WTC11 (cell line): ENCODE results near the gene FHOD1. TPM values are rescaled to one million over a fixed set of nuclear protein-coding genes. Genes with fewer than 3 reads are reported as not detected.
A peak's percentile ranks its signal among the peaks of the same experiment; 100 is the strongest.

Experiments used
- ATAC-seq: fragments of 200-7000 bp; cut with Tn5 transposase; 2 replicates; pipeline ENCODE4 v1.10.0; 2021; ENCODE audit warnings: mild to moderate bottlenecking, moderate library complexity
- CTCF ChIA-PET: fragments of 300-600 bp; sonication (Branson Sonifier 250); formaldehyde crosslinking; loops from one replicate; lab custom pipeline; 2021; ENCODE audit warnings: antibody characterized with exemption; lab: Charles Lee
- POLR2A ChIA-PET: fragments of 350-600 bp; sonication (Branson Sonifier 250); formaldehyde crosslinking; loops from one replicate; lab custom pipeline; 2021; ENCODE audit warnings: antibody characterized with exemption; lab: Charles Lee
- DNase-seq: peaks from one replicate; pipeline ENCODE4 v3.0.0; 2021; ENCODE audit warnings: low spot score
- H3K27ac Mint-ChIP-seq: 2 replicates; pipeline ENCODE4 v1.8.0; 2021; ENCODE audit warnings: mixed read lengths
- H3K27me3 Mint-ChIP-seq: 2 replicates; pipeline ENCODE4 v1.8.0; 2021; ENCODE audit warnings: low read depth, mild to moderate bottlenecking, moderate library complexity, mixed read lengths
- H3K36me3 Mint-ChIP-seq: 2 replicates; pipeline ENCODE4 v1.8.0; 2021; ENCODE audit warnings: mixed read lengths
- H3K4me1 Mint-ChIP-seq: 2 replicates; pipeline ENCODE4 v1.8.0; 2022; ENCODE audit warnings: mixed read lengths
- H3K4me3 Mint-ChIP-seq: 2 replicates; pipeline ENCODE4 v1.8.0; 2021; ENCODE audit warnings: mild to moderate bottlenecking, moderate library complexity, mixed read lengths
- H3K9me3 Mint-ChIP-seq: 2 replicates; pipeline ENCODE4 v1.8.0; 2021; ENCODE audit warnings: mixed read lengths
- ATF6 ChIP-seq: sonication (generic); formaldehyde crosslinking; IDR thresholded peaks from 2 replicates; pipeline ENCODE4 v1.8.1; 2023; ENCODE audit warnings: mild to moderate bottlenecking, missing genetic modification reagents
- CBFB ChIP-seq: sonication (generic); formaldehyde crosslinking; IDR thresholded peaks from 2 replicates; pipeline ENCODE4 v1.8.1; 2022; ENCODE audit warnings: mild to moderate bottlenecking, low read depth, missing genetic modification reagents
- CTCF ChIP-seq: fragments of 200-600 bp; IDR thresholded peaks from 2 replicates; pipeline ENCODE4 v1.8.0; 2022; ENCODE audit warnings: antibody characterized with exemption
- E2F1 ChIP-seq: sonication (generic); formaldehyde crosslinking; IDR thresholded peaks from 2 replicates; pipeline ENCODE4 v1.8.0; 2022; ENCODE audit warnings: mild to moderate bottlenecking, missing genetic modification reagents
- GABPB1 ChIP-seq: sonication (generic); formaldehyde crosslinking; IDR thresholded peaks from 2 replicates; pipeline ENCODE4 v1.8.1; 2023; ENCODE audit warnings: mild to moderate bottlenecking, missing genetic modification reagents
- JUN ChIP-seq: sonication (generic); formaldehyde crosslinking; IDR thresholded peaks from 2 replicates; pipeline ENCODE4 v1.8.0; 2023; ENCODE audit warnings: mild to moderate bottlenecking, missing genetic modification reagents
- NR2C2 ChIP-seq: sonication (generic); formaldehyde crosslinking; IDR thresholded peaks from 2 replicates; pipeline ENCODE4 v1.8.0; 2022; ENCODE audit warnings: mild to moderate bottlenecking, missing genetic modification reagents
- ZNF121 ChIP-seq: sonication (generic); formaldehyde crosslinking; IDR thresholded peaks from 2 replicates; pipeline ENCODE4 v1.8.0; 2023; ENCODE audit warnings: missing genetic modification reagents
- ZNF317 ChIP-seq: sonication (generic); formaldehyde crosslinking; IDR thresholded peaks from 2 replicates; pipeline ENCODE4 v1.8.1; 2023; ENCODE audit warnings: low read depth, mild to moderate bottlenecking, moderate library complexity, missing genetic modification reagents, borderline replicate concordance
- microRNA-seq: library from miRNA; unstranded; fragments of <30 nt; microRNA quantifications from one replicate; pipeline ENCODE4 v1.2.0, GENCODE V29; 2022; ENCODE audit warnings: borderline number of aligned reads
- total RNA-seq: library from RNA; stranded (reverse); gene quantifications from 3 replicates; pipeline ENCODE4 v1.2.3, GENCODE V29; 2021
- TF ChIP-seq, protein P1 (sequence below): sonication (generic); formaldehyde crosslinking; IDR thresholded peaks from 2 replicates; pipeline ENCODE4 v1.8.1; 2022; ENCODE audit warnings: low read depth, missing genetic modification reagents, borderline replicate concordance
- TF ChIP-seq, protein P2 (sequence below): sonication (generic); formaldehyde crosslinking; IDR thresholded peaks from 2 replicates; pipeline ENCODE4 v1.8.1; 2022; ENCODE audit warnings: mild to moderate bottlenecking, missing genetic modification reagents, moderate library complexity, borderline replicate concordance

The FHOD1 gene
- total RNA-seq, 1 experiment from 2014 or later, result 81.3 TPM

GRCh38 chr16:67180166-67180565 is 67.1 kb downstream of the FHOD1 start:
- Mint-ChIP-seq H3K4me1 (peaks cover 15% of the 10 kb centered on the region), H3K36me3 (peaks cover 3% of the 10 kb centered on the region; the same call in 1 of the 2 replicates), H3K27ac (no peak overlapping the region), H3K9me3 (no peaks in the 10 kb centered on the region), H3K4me3 (no peak overlapping the region), H3K27me3 (peaks cover 43% of the 10 kb centered on the region)
- TF ChIP-seq, protein P1, sequence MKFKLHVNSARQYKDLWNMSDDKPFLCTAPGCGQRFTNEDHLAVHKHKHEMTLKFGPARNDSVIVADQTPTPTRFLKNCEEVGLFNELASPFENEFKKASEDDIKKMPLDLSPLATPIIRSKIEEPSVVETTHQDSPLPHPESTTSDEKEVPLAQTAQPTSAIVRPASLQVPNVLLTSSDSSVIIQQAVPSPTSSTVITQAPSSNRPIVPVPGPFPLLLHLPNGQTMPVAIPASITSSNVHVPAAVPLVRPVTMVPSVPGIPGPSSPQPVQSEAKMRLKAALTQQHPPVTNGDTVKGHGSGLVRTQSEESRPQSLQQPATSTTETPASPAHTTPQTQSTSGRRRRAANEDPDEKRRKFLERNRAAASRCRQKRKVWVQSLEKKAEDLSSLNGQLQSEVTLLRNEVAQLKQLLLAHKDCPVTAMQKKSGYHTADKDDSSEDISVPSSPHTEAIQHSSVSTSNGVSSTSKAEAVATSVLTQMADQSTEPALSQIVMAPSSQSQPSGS (CRISPR knock-in tag), result no peak
- TF ChIP-seq CBFB (CRISPR knock-in tag), result no peak
- TF ChIP-seq JUN, result no peak
- no peak for TF ChIP-seq NR2C2
- TF ChIP-seq ZNF121, result no peak
- TF ChIP-seq E2F1, result no peak
- no peak for TF ChIP-seq ATF6 (CRISPR knock-in tag)
- no peak for TF ChIP-seq GABPB1 (CRISPR knock-in tag)
- TF ChIP-seq, protein P2, sequence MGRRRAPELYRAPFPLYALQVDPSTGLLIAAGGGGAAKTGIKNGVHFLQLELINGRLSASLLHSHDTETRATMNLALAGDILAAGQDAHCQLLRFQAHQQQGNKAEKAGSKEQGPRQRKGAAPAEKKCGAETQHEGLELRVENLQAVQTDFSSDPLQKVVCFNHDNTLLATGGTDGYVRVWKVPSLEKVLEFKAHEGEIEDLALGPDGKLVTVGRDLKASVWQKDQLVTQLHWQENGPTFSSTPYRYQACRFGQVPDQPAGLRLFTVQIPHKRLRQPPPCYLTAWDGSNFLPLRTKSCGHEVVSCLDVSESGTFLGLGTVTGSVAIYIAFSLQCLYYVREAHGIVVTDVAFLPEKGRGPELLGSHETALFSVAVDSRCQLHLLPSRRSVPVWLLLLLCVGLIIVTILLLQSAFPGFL (CRISPR knock-in tag), result no peak
- TF ChIP-seq CTCF, result no peak
- CTCF ChIA-PET, result interaction anchor here (1.2 to 1.4 kb wide), 2 partner anchors 10 to 162 kb away, joined by 5 read pairs; partner anchors contain the start of gene NOL3
- POLR2A ChIA-PET, result no interaction called here
- DNase-seq (peak; percentile 11), ATAC-seq (no peak)

DNA sequence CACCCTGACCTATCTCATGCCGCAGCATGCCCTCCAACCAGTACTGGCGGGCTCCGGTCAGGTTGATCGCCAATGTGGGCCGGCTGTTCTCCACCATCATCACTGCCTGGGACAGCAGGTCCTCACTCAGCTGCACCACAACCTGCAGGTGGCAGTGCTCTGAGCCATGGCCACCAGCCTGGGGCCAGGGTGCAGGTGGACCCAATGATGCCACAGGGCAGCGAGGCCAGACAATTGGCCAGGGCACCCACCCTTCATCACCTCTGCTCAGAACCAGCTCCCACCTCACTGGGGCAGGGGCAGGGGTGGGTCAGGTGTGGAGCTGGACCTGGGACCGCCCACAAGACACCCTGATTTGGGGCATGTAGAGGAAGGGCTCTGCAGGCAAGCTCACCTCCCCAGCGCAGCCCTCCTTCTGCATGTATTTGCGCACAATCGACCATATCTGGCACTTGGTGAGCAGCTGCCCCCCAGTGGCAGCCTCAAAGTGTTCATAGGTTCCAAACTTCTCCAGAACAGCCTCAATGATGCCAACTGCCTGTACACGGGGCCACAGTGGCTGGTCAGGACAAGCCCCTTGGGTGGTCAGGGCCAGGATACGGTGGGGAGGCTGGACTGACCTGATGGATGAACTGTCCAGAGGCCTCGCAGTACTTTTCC is 67.7 kb downstream of the FHOD1 start:
- H3K27me3 Mint-ChIP-seq, result peaks cover 43% of the 10 kb centered on the region
- H3K9me3 Mint-ChIP-seq, result no peaks in the 10 kb centered on the region
- H3K4me1 Mint-ChIP-seq, result peaks cover 12% of the 10 kb centered on the region
- POLR2A ChIA-PET, result no interaction called here
- peak overlapping the region; percentile 22; the same call in 1 of the 2 replicates for H3K4me3 Mint-ChIP-seq
- no peak overlapping the region for H3K27ac Mint-ChIP-seq
- no peak for ATAC-seq
- CTCF ChIA-PET, result interaction anchor here (1.0 to 1.4 kb wide), 3 partner anchors 9 to 162 kb away, joined by 3 to 5 read pairs (median 5); partner anchors contain the start of gene NOL3
- TF ChIP-seq ZNF317, result no peak
- TF ChIP-seq, all 79 proteins: peak for 0
- peak; percentile 33 for DNase-seq
- peaks cover 3% of the 10 kb centered on the region; the same call in 1 of the 2 replicates for H3K36me3 Mint-ChIP-seq

Small RNA genes within 50 kb of the gene (microRNA-seq; reads per million reads assigned to microRNA genes)
- gene MIR328, result 18.9 reads per million, percentile 38 among the genes with 10 or more reads in this experiment

Other genes starting within 250 kb of the FHOD1 start
- 36.9 to 40.9 TPM (median 37.1 TPM) in 3 replicates for gene CBFB, start 218.3 kb downstream of the FHOD1 start, total RNA-seq
- 16.9 to 18.8 TPM (median 17.4 TPM) in 3 replicates for gene PHAF1, start 137.5 kb downstream of the FHOD1 start, total RNA-seq
- 6.4 to 7.8 TPM (median 7.6 TPM) in 3 replicates for gene B3GNT9, start 96.5 kb downstream of the FHOD1 start, total RNA-seq
- gene TRADD, start 87.6 kb downstream of the FHOD1 start, total RNA-seq, result 1.4 to 2.1 TPM (median 1.7 TPM) in 3 replicates
- gene FBXL8, start 87.5 kb downstream of the FHOD1 start, total RNA-seq, result 1.1 to 1.2 TPM (median 1.1 TPM) in 3 replicates
- gene HSF4, start 82.7 kb downstream of the FHOD1 start, total RNA-seq, result 2.2 to 2.5 TPM (median 2.3 TPM) in 3 replicates
- gene NOL3, start 76.9 kb downstream of the FHOD1 start, total RNA-seq, result 8.5 to 10.6 TPM (median 9.7 TPM) in 3 replicates
- 40.8 to 54.3 TPM (median 50.5 TPM) in 3 replicates for gene MATCAP1, start 63.5 kb downstream of the FHOD1 start, total RNA-seq
- 4.0 to 4.9 TPM (median 4.8 TPM) in 3 replicates for gene EXOC3L1, start 57.3 kb downstream of the FHOD1 start, total RNA-seq
- 75.6 to 85.0 TPM (median 75.8 TPM) in 3 replicates for gene E2F4, start 55.3 kb downstream of the FHOD1 start, total RNA-seq
- gene ELMO3, start 48.4 kb downstream of the FHOD1 start, total RNA-seq, result 13.6 to 15.6 TPM (median 15.3 TPM) in 3 replicates
- 37.4 to 48.4 TPM (median 43.1 TPM) in 3 replicates for gene TMEM208, start 20.4 kb downstream of the FHOD1 start, total RNA-seq
- gene SLC9A5, start 1.5 kb upstream of the FHOD1 start, total RNA-seq, result 10.3 to 14.4 TPM (median 12.9 TPM) in 3 replicates
- 5.9 to 16.7 TPM (median 15.0 TPM) in 3 replicates for gene PLEKHG4, start 32.1 kb upstream of the FHOD1 start, total RNA-seq
- 0.85 to 1.1 TPM (median 0.85 TPM) in 3 replicates for gene KCTD19, start 79.3 kb upstream of the FHOD1 start, total RNA-seq
- 0.13 to 0.39 TPM (median 0.18 TPM) in 3 replicates for gene LRRC36, start 79.3 kb upstream of the FHOD1 start, total RNA-seq
- gene TPPP3, start 146.0 kb upstream of the FHOD1 start, total RNA-seq, result 0.57 to 0.74 TPM (median 0.64 TPM) in 3 replicates
- 4.2 to 4.9 TPM (median 4.6 TPM) in 3 replicates for gene ZDHHC1, start 169.0 kb upstream of the FHOD1 start, total RNA-seq
- gene HSD11B2, start 183.6 kb upstream of the FHOD1 start, total RNA-seq, result 33.4 to 38.3 TPM (median 36.4 TPM) in 3 replicates
- gene ATP6V0D1, start 233.7 kb upstream of the FHOD1 start, total RNA-seq, result 32.5 to 44.1 TPM (median 33.8 TPM) in 3 replicates
- gene AGRP, start 236.1 kb upstream of the FHOD1 start, total RNA-seq, result not detected in 3 replicates